Measurements from ENCODE around the gene SLC35F3.

SLC35F3 gene

GRCh38 chr1:233912447-233912846 is 8.0 kb downstream of the SLC35F3 start:
- DNase-seq (ENCODE audit: low spot score): peak; percentile 32

GRCh38 chr1:233912909-233913308 is 8.4 kb downstream of the SLC35F3 start:
- no peak for DNase-seq (ENCODE audit: low spot score)

GRCh38 chr1:233916706-233917105 is 12.2 kb downstream of the SLC35F3 start:
- DNase-seq (ENCODE audit: low spot score): no peak

GRCh38 chr1:233919786-233920185 is 15.3 kb downstream of the SLC35F3 start:
- DNase-seq (ENCODE audit: low spot score): no peak

GRCh38 chr1:233928123-233928522 is 23.6 kb downstream of the SLC35F3 start:
- no peak for DNase-seq (ENCODE audit: low spot score)

GRCh38 chr1:233933339-233933738 is 28.9 kb downstream of the SLC35F3 start:
- no peak for DNase-seq (ENCODE audit: low spot score)

- DNase-seq (ENCODE audit: low spot score): no peak
These were observed 30.9 kb downstream of the SLC35F3 start for GRCh38 chr1:233935297-233935868.

- DNase-seq (ENCODE audit: low spot score): no peak
These were observed 31.9 kb downstream of the SLC35F3 start for GRCh38 chr1:233936422-233936821.

- no peak for DNase-seq (ENCODE audit: low spot score)
These were observed 32.4 kb downstream of the SLC35F3 start for GRCh38 chr1:233936842-233937241.

- DNase-seq (ENCODE audit: low spot score): no peak
These were observed 34.0 kb downstream of the SLC35F3 start for GRCh38 chr1:233938476-233938875.

GRCh38 chr1:233939451-233939850 is 35.0 kb downstream of the SLC35F3 start:
- DNase-seq (ENCODE audit: low spot score): no peak

- no peak for DNase-seq (ENCODE audit: low spot score)
These were observed 36.4 kb downstream of the SLC35F3 start for GRCh38 chr1:233940908-233941307.

GRCh38 chr1:233944601-233945000 is 40.1 kb downstream of the SLC35F3 start:
- DNase-seq (ENCODE audit: low spot score): no peak

GRCh38 chr1:233945573-233945972 is 41.1 kb downstream of the SLC35F3 start:
- DNase-seq (ENCODE audit: low spot score): no peak

GRCh38 chr1:233945979-233946378 is 41.5 kb downstream of the SLC35F3 start:
- no peak for DNase-seq (ENCODE audit: low spot score)

GRCh38 chr1:233946724-233947123 is 42.2 kb downstream of the SLC35F3 start:
- DNase-seq (ENCODE audit: low spot score): no peak

- no peak for DNase-seq (ENCODE audit: low spot score)
These were observed 47.3 kb downstream of the SLC35F3 start for GRCh38 chr1:233951804-233952203.

- DNase-seq (ENCODE audit: low spot score): no peak
These were observed 53.2 kb downstream of the SLC35F3 start for GRCh38 chr1:233957691-233958090.

GRCh38 chr1:233959102-233959501 is 54.6 kb downstream of the SLC35F3 start:
- DNase-seq (ENCODE audit: low spot score): no peak

- DNase-seq (ENCODE audit: low spot score): no peak
These were observed 55.5 kb downstream of the SLC35F3 start for GRCh38 chr1:233959971-233960370.

- DNase-seq (ENCODE audit: low spot score): no peak
These were observed 55.9 kb downstream of the SLC35F3 start for GRCh38 chr1:233960386-233960785.

- DNase-seq (ENCODE audit: low spot score): no peak
These were observed 58.4 kb downstream of the SLC35F3 start for GRCh38 chr1:233962878-233963277.

GRCh38 chr1:233965856-233966255 is 61.4 kb downstream of the SLC35F3 start:
- DNase-seq (ENCODE audit: low spot score): no peak

GRCh38 chr1:233971753-233972152 is 67.3 kb downstream of the SLC35F3 start:
- no peak for DNase-seq (ENCODE audit: low spot score)

- DNase-seq (ENCODE audit: low spot score): no peak
These were observed 68.1 kb downstream of the SLC35F3 start for GRCh38 chr1:233972563-233972950.
